ENCODE measurements around the gene PSMB4. TPM values are rescaled to one million over a fixed set of nuclear protein-coding genes. Genes with fewer than 3 reads are reported as not detected.

The PSMB4 gene
- total RNA-seq, 1 donor from 2014 or later, result 176 TPM

GRCh38 chr1:151443846-151444782 is 44.7 kb downstream of the PSMB4 start:
- peak; percentile 55 for DNase-seq

- DNase-seq, result no peak
Measured at GRCh38 chr1:151444783-151445177, 45.4 kb downstream of the PSMB4 start.

DNA sequence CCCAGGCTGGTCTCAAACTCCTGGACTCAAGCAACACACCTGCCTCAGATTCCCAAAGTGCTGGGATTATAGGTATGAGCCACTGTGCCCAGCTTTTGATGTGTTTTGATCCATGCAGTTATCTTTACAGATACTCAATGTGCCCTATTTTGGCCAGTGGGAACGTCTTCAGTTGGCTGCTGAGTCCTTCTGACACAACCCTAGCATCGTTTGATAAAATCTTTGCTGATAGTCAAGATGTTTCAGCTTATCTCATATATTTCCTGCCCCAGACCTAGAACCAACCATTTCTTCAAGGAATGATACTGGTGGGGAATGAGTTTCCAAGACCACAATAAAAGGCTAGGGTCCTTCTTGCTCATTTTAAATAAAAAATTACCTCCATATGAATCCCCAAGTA is 48.3 kb downstream of the PSMB4 start:
- no peak for DNase-seq

Small RNA genes within 50 kb of the gene (small RNA-seq; reads per million reads assigned to genes)
- gene RNY4P25 (ENCODE audit: low replicate concordance), result 0.14 reads per million

Other genes starting within 250 kb of the PSMB4 start
- gene TNFAIP8L2, start 242.9 kb upstream of the PSMB4 start, total RNA-seq, result 2.2 TPM
- 7.3 TPM for gene LYSMD1, start 233.7 kb upstream of the PSMB4 start, total RNA-seq
- 19.2 TPM for gene SCNM1, start 233.4 kb upstream of the PSMB4 start, total RNA-seq
- gene TMOD4, start 223.6 kb upstream of the PSMB4 start, total RNA-seq, result 8.0 TPM
- gene VPS72, start 209.4 kb upstream of the PSMB4 start, total RNA-seq, result 28.1 TPM
- gene PIP5K1A, start 201.0 kb upstream of the PSMB4 start, total RNA-seq, result 70.1 TPM
- gene PSMD4, start 144.8 kb upstream of the PSMB4 start, total RNA-seq, result 88.1 TPM
- 8.4 TPM for gene ZNF687, start 117.3 kb upstream of the PSMB4 start, total RNA-seq
- 39.9 TPM for gene PI4KB, start 72.2 kb upstream of the PSMB4 start, total RNA-seq
- gene RFX5, start 52.3 kb upstream of the PSMB4 start, total RNA-seq, result 22.8 TPM
- gene SELENBP1, start 26.9 kb upstream of the PSMB4 start, total RNA-seq, result 46.2 TPM
- gene POGZ, start 59.9 kb downstream of the PSMB4 start, total RNA-seq, result 53.0 TPM
- gene CGN, start 111.8 kb downstream of the PSMB4 start, total RNA-seq, result 6.0 TPM
- 33.3 TPM for gene TUFT1, start 140.7 kb downstream of the PSMB4 start, total RNA-seq
- 33.4 TPM for gene SNX27, start 212.5 kb downstream of the PSMB4 start, total RNA-seq